NAMALWA (cell line): ENCODE data around the gene CDK18.
"Not testable (repeated sequence)": the region's sequence is repeated elsewhere in the genome, so short reads cannot be mapped to it uniquely, and the experiment has no call there.

Experiments
- DNase-seq: peaks from one replicate; pipeline ENCODE4 v3.0.0-alpha.2; 2015; ENCODE audit warnings: low spot score

Gene CDK18

GRCh38 chr1:205481218-205481617 lies 23.3 kb upstream of the CDK18 start:
- DNase-seq = no peak

DNA sequence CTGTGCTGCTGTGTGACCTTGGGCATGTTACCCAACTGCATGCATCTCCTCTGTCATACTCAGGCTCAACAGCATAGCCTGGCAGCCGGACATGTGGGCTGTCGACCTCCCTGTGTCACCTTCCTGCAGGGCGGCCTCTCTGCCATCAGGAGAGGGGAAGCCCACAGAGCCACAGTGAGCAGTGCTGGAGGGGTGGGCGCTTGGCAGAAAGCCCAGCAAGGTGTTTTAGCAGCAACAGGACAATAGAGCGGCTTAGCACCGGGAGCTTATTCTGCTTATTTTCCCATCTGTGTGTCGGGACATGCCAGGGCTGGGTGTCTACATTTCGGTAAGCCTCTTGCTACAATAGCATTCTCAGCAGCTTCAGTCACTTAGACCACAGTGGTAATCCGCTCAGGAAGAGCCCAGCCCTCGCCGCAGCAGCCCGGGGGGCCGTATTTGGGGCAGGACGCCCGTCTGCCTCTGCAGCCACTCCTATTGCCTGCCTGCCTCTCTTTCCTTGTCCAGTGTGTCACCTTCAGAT lies 22.8 kb upstream of the CDK18 start:
- no peak for DNase-seq

DNA sequence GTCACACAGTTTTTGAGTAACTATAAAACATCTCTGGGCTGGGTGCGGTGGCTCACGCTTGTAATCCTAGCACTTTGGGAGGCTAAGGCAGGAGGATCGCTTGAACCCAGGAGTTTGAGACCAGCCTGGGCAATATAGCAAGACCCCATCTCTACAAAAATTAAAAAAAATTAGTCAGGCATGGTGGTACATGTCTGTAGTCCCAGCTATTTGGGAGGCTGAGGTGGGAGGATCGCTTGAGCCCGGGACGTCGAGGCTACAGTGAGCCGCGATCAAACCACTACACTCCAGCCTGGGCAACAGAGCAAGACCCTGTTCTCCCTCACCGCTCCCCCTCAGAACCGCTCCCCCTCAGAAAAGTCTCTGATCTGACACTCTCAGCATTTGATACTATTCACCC lies 21.9 kb upstream of the CDK18 start:
- DNase-seq = not testable (repeated sequence)

- no peak for DNase-seq
Observed at GRCh38 chr1:205483372-205483771, 21.1 kb upstream of the CDK18 start.

DNA sequence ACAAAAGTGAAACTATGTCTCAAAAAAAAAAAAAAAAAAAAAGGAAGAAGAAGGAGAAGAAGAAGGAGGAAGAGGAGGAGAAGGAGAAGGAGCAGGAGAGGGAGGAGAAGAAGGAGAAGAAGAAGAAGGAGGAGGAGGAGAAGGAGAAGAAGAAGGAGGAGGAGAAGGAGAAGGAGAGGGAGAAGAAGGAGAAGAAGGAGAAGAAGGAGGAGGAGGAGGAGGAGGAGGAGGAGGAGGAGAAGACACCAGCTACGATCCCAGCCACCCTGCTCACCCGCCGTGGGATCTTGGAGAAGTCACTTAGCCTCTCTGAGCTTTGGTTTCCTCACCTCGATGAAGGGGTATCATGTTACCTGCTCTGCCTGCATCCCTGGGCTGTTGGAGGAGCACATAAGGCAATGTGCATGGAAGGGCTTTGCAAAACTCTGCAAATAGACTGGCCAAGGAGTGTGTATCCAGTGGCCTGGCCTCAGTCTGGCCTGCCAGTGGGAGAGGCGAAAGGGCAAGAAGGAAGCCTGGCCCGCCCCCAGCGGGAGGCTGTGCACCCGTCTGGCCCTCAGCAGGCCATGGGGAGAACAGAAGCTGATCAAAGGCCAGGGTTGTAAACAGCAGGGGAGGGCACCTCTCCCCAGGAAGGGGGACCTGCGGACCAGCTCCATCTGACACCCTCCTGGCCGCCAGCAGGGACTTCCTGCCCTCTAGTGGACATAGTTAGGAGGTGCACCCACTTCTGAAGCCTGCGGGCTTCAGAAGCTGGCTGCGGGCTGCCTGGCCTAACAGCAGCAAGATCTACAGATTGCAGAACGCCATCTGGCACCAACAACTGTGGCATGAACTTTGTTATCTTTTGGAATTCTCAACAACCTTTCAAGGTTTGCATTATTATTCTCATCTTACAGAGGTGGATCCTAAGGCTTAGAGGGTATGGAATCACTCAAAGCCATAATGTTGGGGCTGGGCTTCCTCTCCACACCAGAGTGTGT lies 19.2 kb upstream of the CDK18 start:
- peak; percentile 89 for DNase-seq

DNA sequence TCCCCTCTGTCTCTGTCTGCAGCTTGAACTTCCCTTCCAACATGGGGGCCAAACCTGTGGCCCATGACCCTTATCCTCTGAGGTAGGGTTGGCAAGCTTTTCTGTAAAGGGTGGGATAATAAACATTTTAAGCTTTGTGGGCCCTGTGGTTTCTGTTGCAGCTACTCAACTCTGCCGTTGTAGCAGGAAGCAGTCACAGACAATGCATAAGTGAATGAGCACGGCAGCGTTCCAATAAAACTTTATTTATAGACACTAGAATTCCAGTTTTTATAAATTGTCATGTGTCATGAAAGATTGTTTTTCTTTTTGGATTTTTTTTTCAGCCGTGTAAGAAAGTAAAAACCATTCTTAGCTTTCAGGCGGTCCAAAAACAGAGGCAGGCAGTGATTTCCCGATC lies 18.2 kb upstream of the CDK18 start:
- no peak for DNase-seq

DNA sequence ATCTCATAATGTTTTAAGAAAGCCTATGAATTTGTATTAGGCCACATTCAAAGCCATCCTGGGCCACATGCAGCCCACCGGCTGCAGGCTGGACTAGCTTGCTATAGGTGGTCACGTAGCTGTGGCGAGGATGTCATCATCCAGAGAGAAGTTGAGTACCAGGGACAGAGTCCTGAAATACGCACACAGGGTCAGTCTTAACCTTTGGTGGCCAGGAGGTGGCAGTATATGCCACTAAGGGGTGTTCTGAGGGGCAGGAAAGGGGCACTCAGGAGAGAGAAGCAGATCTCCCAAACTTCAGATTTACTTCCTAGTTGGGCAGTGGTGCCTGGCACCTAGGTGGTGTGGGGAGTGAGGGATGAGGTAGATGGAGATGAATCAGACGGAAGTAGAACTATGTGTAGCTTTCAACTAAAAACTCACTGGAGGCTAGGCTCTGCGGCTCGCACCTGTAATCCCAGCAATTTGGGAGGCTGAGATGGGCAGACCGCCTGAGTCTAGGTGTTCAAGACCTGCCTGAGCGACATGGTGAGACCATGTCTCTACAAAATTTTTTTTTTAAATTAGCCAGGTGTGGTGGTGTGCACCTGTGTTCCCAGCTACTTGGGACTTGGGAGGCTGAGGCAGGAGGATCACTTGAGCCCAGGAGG lies 16.3 kb upstream of the CDK18 start:
- DNase-seq = peak; percentile 85

- DNase-seq = no peak
Observed at GRCh38 chr1:205491794-205492193, 12.7 kb upstream of the CDK18 start.

DNA sequence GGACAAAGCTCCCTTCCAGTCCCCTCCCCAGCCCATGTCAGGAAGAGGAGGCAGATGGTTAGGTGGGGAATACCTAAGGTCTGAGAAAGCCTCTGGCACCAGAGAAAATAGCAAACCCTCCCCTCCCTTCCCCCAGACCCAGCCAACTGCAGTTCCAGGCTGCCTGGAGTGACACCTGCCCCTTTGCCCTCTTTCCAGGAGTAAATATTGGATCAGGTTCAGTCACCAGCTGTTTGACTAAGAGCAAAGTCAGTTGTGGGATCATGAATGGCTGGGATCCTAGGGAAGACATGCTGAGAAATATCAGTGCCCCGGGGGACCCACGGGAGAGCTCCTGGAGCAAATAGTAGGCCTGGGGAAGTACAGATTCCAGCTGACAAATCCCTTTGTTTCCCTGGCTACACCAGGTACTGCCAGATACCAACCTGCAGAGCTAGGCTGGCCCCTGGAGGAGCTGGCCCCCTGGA lies 12.2 kb upstream of the CDK18 start:
- no peak for DNase-seq

DNA sequence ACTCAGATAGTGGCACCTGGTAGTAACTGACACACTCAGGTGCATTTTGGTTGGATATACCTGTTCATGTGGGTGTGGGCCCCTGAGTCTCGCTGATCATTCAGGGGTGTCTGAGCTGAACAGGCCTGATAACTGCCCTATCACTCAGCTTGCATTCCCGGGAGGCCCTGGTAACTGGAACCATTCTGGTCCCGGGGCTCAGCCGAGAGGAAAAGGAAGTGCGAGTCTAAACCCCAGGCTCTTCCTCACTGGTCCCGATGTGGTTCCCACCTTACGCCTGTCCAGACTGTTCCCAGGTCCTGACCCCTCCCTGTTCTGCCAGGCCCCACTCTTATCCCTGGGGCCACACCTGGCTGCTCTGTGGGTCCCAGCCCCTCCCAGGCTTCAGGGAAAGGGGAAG lies 11.7 kb upstream of the CDK18 start:
- DNase-seq = no peak

DNA sequence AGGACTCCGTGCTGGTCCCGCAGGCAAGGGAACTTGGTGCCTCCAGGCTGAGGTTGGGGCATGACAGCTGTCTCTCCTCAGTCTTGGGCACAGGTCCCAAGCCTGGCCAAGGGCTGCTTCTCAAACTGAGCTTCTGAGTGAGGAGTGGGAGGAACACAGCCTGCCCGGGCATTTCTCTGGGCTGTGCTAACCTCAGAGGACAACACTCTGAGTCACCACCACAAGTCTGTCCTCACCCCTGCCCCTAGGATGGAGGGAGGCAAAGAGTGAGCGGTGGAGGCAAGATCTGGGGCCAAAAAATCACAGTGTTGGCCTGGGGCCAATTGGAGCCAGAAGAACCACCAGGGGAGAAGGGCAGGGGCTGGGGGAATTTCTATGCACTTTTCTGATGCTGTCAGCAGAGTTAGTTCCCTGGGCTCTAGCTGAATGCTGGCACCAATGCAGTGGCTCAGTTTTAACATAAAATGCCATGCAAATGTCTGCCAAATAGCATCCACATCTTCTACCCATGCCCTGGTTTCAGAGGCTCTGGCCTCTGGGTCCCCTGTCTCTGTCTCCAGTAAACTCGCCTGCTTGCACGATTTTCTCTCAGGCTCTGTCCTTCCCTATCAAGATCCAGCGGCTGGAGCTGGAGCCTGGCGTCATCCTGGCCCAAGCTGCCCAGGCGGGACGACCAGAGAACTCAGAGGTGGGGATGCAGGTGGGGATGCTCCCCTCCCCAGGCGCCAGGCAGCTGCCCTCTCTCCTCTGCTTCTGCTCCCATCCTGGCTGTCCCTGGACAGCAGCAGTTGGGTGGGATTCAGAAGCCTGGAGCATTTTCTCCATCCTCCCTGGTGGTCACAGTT lies 11.0 kb upstream of the CDK18 start:
- DNase-seq = no peak

DNA sequence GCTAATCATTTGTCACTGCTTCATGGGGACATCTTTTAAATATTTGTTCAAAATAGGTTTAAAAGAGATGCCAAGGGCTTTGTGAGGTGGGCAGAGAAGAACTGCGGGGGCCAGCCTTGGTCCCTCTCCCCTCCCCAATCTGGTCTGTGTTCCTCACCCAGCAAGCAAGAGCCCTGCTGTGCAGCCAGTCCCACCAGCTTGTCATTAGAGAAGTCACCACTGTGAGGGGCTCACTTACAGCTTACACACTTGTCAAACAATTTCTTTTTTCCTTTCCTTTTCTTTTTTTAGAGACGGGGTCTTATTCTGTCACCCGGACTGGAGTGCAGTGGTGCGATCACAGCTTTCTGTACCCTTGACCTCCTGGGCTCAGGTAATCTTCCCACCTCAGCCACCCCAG lies 10.4 kb upstream of the CDK18 start:
- DNase-seq = no peak

DNA sequence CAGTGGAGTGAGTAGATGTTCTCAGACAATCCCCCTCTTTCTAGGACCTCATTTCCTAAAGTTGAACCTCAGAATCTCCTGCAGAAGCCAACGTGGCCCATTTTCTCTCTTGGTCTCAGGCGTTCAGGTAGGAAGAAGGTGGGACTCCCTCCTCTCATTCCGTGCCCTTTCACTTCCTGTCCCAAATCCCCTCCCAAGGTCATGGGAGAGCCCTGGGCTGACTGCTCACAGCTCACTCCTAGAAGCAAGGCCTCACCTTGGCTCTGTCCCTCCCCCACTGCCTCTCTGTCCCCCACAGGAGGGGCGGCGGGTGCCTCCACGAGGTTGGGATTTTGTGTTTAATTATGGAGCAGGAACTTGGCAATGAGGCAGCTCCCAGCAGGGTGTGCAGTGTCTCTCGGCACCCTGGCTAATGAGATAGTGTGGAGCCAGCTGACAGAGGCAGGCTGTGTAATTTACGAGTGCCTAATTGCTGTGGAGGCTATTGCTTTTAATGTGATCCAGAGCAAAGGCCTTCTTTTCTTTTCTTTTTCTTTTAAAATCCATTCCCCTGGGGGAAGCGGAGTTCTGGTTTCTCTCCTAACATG lies 9.1 kb upstream of the CDK18 start:
- no peak for DNase-seq

GRCh38 chr1:205496661-205497060 lies 7.8 kb upstream of the CDK18 start:
- no peak for DNase-seq

GRCh38 chr1:205497351-205497750 lies 7.1 kb upstream of the CDK18 start:
- DNase-seq = no peak

DNA sequence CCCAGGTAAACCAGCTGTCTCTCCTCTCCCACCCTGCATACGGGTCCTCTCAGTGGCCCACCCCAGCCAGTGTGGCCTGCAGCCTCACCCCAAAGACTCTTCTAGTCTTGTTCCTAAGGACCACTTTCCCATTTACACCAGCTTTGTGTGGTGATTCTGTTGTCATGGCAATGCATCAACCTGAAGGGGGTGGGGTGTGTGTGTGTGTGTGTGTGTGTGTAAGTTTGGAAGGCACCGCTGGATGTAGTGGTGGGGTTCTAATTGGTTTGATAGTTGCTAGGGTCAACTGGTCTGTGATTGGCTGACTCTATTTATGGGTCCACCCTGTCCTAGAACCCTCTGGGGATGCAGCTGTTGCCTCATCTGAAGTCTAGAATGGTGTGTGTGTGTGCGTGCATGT lies 4.7 kb upstream of the CDK18 start:
- DNase-seq = no peak

GRCh38 chr1:205500240-205501233 lies 3.9 kb upstream of the CDK18 start:
- DNase-seq = no peak

GRCh38 chr1:205502111-205502810 lies 2.2 kb upstream of the CDK18 start:
- DNase-seq = no peak

GRCh38 chr1:205502992-205503391 lies 1.5 kb upstream of the CDK18 start:
- DNase-seq = no peak
